ENCODE measurements around the gene ANKRD33B. TPM values are rescaled to one million over a fixed set of nuclear protein-coding genes. Genes with fewer than 3 reads are reported as not detected.
A peak's percentile ranks its signal among the peaks of the same experiment; 100 is the strongest.
"Not testable (repeated sequence)": the region's sequence is repeated elsewhere in the genome, so short reads cannot be mapped to it uniquely, and the experiment has no call there.

ANKRD33B gene
- total and polyA plus RNA-seq, 2 of the 8 experiments (the other 6 are each of a cell fraction or from before 2014, with no cell fraction given), result 6.9 to 20.6 TPM

DNA sequence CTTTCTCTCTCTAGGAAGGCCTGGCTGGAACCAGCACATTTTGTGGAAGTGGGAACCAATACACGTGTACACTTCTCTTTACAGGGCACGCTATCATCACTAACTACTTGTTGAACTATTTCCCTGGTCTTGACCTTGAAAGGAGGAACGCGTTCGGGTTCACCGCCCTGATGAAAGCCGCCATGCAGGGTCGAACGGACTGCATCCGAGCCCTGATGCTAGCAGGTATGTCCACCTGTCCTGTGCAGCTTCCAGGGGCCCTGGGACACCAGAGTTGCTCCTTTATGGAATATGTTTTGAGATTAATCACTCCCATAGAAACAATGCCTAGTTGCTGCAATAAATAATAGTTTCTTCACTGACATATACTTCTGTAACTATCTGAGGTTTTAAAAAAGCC, 74.1 kb downstream of the ANKRD33B start (continued):
- no peak for TF ChIP-seq TEAD4 (IDR thresholded peaks at IDR 0.05; ENCODE audit: low read depth, low read length)

DNA sequence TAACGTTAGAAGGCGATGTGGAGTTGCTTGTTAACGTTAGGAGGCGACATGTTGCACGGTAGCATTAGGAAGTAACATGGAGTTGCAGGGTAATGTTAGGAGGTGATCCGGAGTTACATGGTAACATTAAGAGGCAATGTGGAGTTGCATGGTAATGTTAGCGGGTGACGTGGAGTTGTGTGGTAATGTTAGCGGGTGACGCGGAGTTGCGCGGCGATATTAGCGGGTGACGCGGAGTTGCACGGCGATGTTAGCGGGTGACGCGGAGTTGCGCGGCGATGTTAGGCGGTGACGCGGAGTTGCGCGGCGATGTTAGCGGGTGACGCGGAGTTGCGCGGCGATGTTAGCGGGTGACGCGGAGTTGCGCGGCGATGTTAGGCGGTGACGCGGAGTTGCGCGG, 74.9 kb downstream of the ANKRD33B start:
- H3K9ac ChIP-seq (replicated peaks in 1 of 4; ENCODE audit: extremely low read depth in 1 of 4, low read depth in 3 of 4, low read length in 3 of 4); H4K8ac ChIP-seq (ENCODE audit: extremely low read depth, insufficient read depth, low read length); H3K23ac ChIP-seq (ENCODE audit: insufficient read length); DNase-seq (ENCODE audit: low read depth in 1 of 2, low spot score in 2 of 2); H3K27ac ChIP-seq (ENCODE audit: low read depth, low read length); H4K5ac ChIP-seq (ENCODE audit: insufficient read length, low read depth, low read length); H3K27me3 ChIP-seq (replicated peaks in 1 of 4; ENCODE audit: control insufficient read depth in 3 of 4, extremely low read depth in 1 of 4, insufficient read depth in 3 of 4, low read length in 3 of 4); H3K14ac ChIP-seq (ENCODE audit: insufficient read length); H4K20me1 ChIP-seq (replicated peaks in 1 of 2; ENCODE audit: control insufficient read depth in 1 of 2, insufficient read depth in 2 of 2, low read length in 2 of 2); H3K36me3 ChIP-seq (ENCODE audit: control insufficient read depth in 2 of 4, insufficient read depth in 4 of 4, low read length in 3 of 4); H3K79me1 ChIP-seq (ENCODE audit: low read depth, low read length); H3K4me3 ChIP-seq (ENCODE audit: extremely low read depth in 1 of 4, insufficient read depth in 2 of 4, low read depth in 3 of 4, low read length in 4 of 4); H3K56ac ChIP-seq (replicated peaks; ENCODE audit: insufficient read length, low read depth, low read length); POLR2A ChIA-PET (ENCODE audit: partially characterized antibody); H2AFZ ChIP-seq (ENCODE audit: low read length); CTCF ChIA-PET (ENCODE audit: partially characterized antibody); H3K23me2 ChIP-seq (ENCODE audit: low read depth, low read length); H3K9me3 ChIP-seq (ENCODE audit: insufficient read depth in 2 of 2, low read depth in 1 of 2, low read length in 1 of 2); FAIRE-seq: not testable (repeated sequence)
- WGBS, 2 experiments (ENCODE audit: extremely low coverage in 1 of 2, insufficient coverage in 1 of 2, insufficient read length in 1 of 2, insufficient replicate concordance in 2 of 2, low coverage in 1 of 2, low lambda C conversion rate in 2 of 2, missing lambda C conversion rate in 1 of 2), result 80% methylated on average over 14 of the region's 48 CpGs; no CpG with 5 or more reads in 1 of the 2 experiments
- Histone ChIP-seq H3K18ac (ENCODE audit: extremely low read depth, low read length) (peak overlapping the region; percentile 71; the same call in 1 of the 2 replicates), H3K4me2 (ENCODE audit: insufficient read depth in 1 of 2, low read depth in 2 of 2, low read length in 2 of 2) (peak overlapping the region; percentile 72 to 80; a peak in 3 of 4 replicates), H3K4me1 (replicated peaks in 1 of 4; ENCODE audit: control insufficient read depth in 3 of 4, insufficient read depth in 4 of 4, low read length in 3 of 4) (peaks cover 16 to 40% (median 28%) of the 10 kb centered on the region in 4 experiments), H4K91ac (replicated peaks; ENCODE audit: insufficient read length, low read length) (peak overlapping the region; percentile 99), H2BK12ac (ENCODE audit: low read depth, low read length) (peak overlapping the region; percentile 98; the same call in 1 of the 2 replicates), H3K4ac (replicated peaks; ENCODE audit: insufficient read length, low read depth, low read length) (peak overlapping the region; percentile 91), H3K79me2 (ENCODE audit: control insufficient read depth in 1 of 2, insufficient read depth in 2 of 2, low read length in 2 of 2) (peaks cover 7 to 40% of the 10 kb centered on the region in 2 experiments; a peak in 3 of 4 replicates), H2BK15ac (ENCODE audit: low read length) (peak overlapping the region; percentile 99), H2AK5ac (ENCODE audit: low read depth, low read length) (peak overlapping the region; percentile 97), H2BK5ac (ENCODE audit: low read depth, low read length) (peak overlapping the region; percentile 76; the same call in 1 of the 2 replicates), H2BK20ac (ENCODE audit: low read length) (peak overlapping the region; percentile 98), H2BK120ac (replicated peaks; ENCODE audit: low read depth, low read length) (peak overlapping the region; percentile 72)
